IMR-90 (cell line): ENCODE results near the gene GGNBP2. TPM values are rescaled to one million over a fixed set of nuclear protein-coding genes. Genes with fewer than 3 reads are reported as not detected.

ENCODE experiments used
- ATAC-seq: fragments of 200-7000 bp; cut with Tn5 transposase; 2 replicates; pipeline ENCODE4 v1.9.1; 2020; ENCODE audit warnings: low read depth, mild to moderate bottlenecking, moderate library complexity
- BruUV-seq: library from RNA; stranded (reverse); fragments of 400-500 nt; replicated peaks from 2 replicates; lab custom pipeline; 2021; lab: Mats Ljungman, UMichigan
- CTCF ChIA-PET: fragments of 300-600 bp; formaldehyde crosslinking; extraction: SDS; loops from one replicate; lab custom pipeline; 2021; ENCODE audit warnings: antibody characterized with exemption; lab: Yijun Ruan, JAX
- POLR2A ChIA-PET: fragments of 300-600 bp; sonication (Branson Sonifier 250); formaldehyde crosslinking; loops from one replicate; lab custom pipeline; 2022; ENCODE audit warnings: antibody characterized with exemption; ENCODE audit not compliant: unreplicated experiment; lab: Charles Lee
- DNase-seq: peaks from one replicate; pipeline ENCODE4 v3.0.0; 2013
- H2AFZ ChIP-seq: replicated peaks from 2 replicates; pipeline ENCODE3; 2013; ENCODE audit warnings: low read length, mild to moderate bottlenecking; ENCODE audit not compliant: poor library complexity
- H2AK5ac ChIP-seq: 2 replicates; pipeline ENCODE4 v1.6.1; 2013; ENCODE audit warnings: low read depth, low read length, inconsistent platforms
- H2AK9ac ChIP-seq: replicated peaks from 2 replicates; pipeline ENCODE3; 2013; ENCODE audit warnings: mild to moderate bottlenecking, low read depth, low read length, moderate library complexity; ENCODE audit not compliant: poor library complexity
- H2BK120ac ChIP-seq: 2 replicates; pipeline ENCODE4 v1.6.1; 2013; ENCODE audit warnings: low read depth, low read length, inconsistent platforms
- H2BK15ac ChIP-seq: 3 replicates; pipeline ENCODE4 v1.6.1; 2013; ENCODE audit warnings: low read depth, low read length, inconsistent platforms
- H2BK20ac ChIP-seq: 2 replicates; pipeline ENCODE4 v1.6.1; 2013; ENCODE audit warnings: low read depth, mild to moderate bottlenecking, inconsistent platforms, low read length, moderate library complexity
- H2BK5ac ChIP-seq: 2 replicates; pipeline ENCODE4 v1.6.1; 2013; ENCODE audit warnings: mild to moderate bottlenecking, low read depth, low read length, inconsistent platforms; ENCODE audit not compliant: poor library complexity, severe bottlenecking
- H3K14ac ChIP-seq: replicated peaks from 2 replicates; pipeline ENCODE4 v1.6.1; 2013; ENCODE audit warnings: low read depth, low read length, inconsistent platforms
- H3K18ac ChIP-seq: 2 replicates; pipeline ENCODE4 v1.6.1; 2013; ENCODE audit warnings: low read depth, low read length, control low read depth
- H3K23ac ChIP-seq: 2 replicates; pipeline ENCODE4 v1.6.1; 2013; ENCODE audit warnings: low read depth, low read length, inconsistent platforms
- H3K27ac ChIP-seq: 2 replicates; pipeline ENCODE4 v1.5.1; 2013; ENCODE audit warnings: mild to moderate bottlenecking, control low read depth, low read length; ENCODE audit not compliant: insufficient read depth
- H3K27me3 ChIP-seq: 2 replicates; pipeline ENCODE4 v1.6.1; 2013; ENCODE audit warnings: low read length; ENCODE audit not compliant: control insufficient read depth, insufficient read depth
- H3K36me3 ChIP-seq: 2 replicates; pipeline ENCODE4 v1.6.1; 2013; ENCODE audit warnings: low read length, mixed read lengths; ENCODE audit not compliant: control insufficient read depth, insufficient read depth
- H3K4ac ChIP-seq: 2 replicates; pipeline ENCODE4 v1.6.1; 2013; ENCODE audit warnings: low read depth, low read length, inconsistent platforms
- H3K4me1 ChIP-seq: 2 replicates; pipeline ENCODE4 v1.6.1; 2013; ENCODE audit warnings: low read length, mixed read lengths; ENCODE audit not compliant: control insufficient read depth, insufficient read depth
- H3K4me2 ChIP-seq: 2 replicates; pipeline ENCODE4 v1.6.1; 2013; ENCODE audit warnings: low read depth, mild to moderate bottlenecking, control low read depth, low read length, moderate library complexity
- H3K4me3 ChIP-seq: 2 replicates; pipeline ENCODE4 v1.5.1; 2013; ENCODE audit warnings: low read depth, mild to moderate bottlenecking, control low read depth, low read length, moderate library complexity; ENCODE audit not compliant: insufficient read depth
- H3K56ac ChIP-seq: 2 replicates; pipeline ENCODE4 v1.6.1; 2013; ENCODE audit warnings: low read length, inconsistent platforms; ENCODE audit not compliant: insufficient read depth; ENCODE audit errors: extremely low read depth
- H3K79me1 ChIP-seq, 2 experiments: 2 replicates each; pipeline ENCODE4 v1.6.1; 2013; ENCODE audit warnings: low read length in 2 of 2, inconsistent platforms in 1 of 2, low read depth in 1 of 2
- H3K9ac ChIP-seq: 2 replicates; pipeline ENCODE4 v1.6.1; 2013; ENCODE audit warnings: low read depth, low read length, control low read depth
- H3K9me1 ChIP-seq: 2 replicates; pipeline ENCODE4 v1.6.1; 2013; ENCODE audit warnings: low read length, inconsistent platforms; ENCODE audit not compliant: insufficient read depth
- H3K9me3 ChIP-seq: 2 replicates; pipeline ENCODE4 v1.6.1; 2013; ENCODE audit warnings: low read length; ENCODE audit not compliant: control insufficient read depth, insufficient read depth
- H4K20me1 ChIP-seq: 2 replicates; pipeline ENCODE4 v1.6.1; 2013; ENCODE audit warnings: low read length, inconsistent platforms; ENCODE audit not compliant: insufficient read depth
- H4K5ac ChIP-seq: 2 replicates; pipeline ENCODE4 v1.6.1; 2013; ENCODE audit warnings: mild to moderate bottlenecking, low read depth, low read length, control low read depth
- H4K8ac ChIP-seq, 2 experiments: 2 replicates each; pipeline ENCODE4 v1.6.1; 2013; ENCODE audit warnings: low read depth in 2 of 2, low read length in 2 of 2, control low read depth in 1 of 2, inconsistent platforms in 1 of 2
- H4K91ac ChIP-seq: 2 replicates; pipeline ENCODE4 v1.6.1; 2013; ENCODE audit warnings: low read depth, low read length, inconsistent platforms; ENCODE audit not compliant: insufficient read depth
- BHLHE40 ChIP-seq: fragments of 150-350 bp; IDR thresholded peaks from 2 replicates; pipeline ENCODE4 v1.6.1; 2016; ENCODE audit warnings: mild to moderate bottlenecking, low read depth, low read length
- CEBPB ChIP-seq: IDR thresholded peaks from 2 replicates; pipeline ENCODE4 v1.6.1; 2012; ENCODE audit warnings: low read depth, low read length, improper control_type of control experiment
- CHD1 ChIP-seq: IDR thresholded peaks from 2 replicates; pipeline ENCODE4 v1.6.1; 2012; ENCODE audit warnings: low read depth, low read length, improper control_type of control experiment
- FOS ChIP-seq: fragments of 150-350 bp; IDR thresholded peaks from 2 replicates; pipeline ENCODE4 v1.6.1; 2016; ENCODE audit warnings: low read depth, low read length
- MAFK ChIP-seq: IDR thresholded peaks from 2 replicates; pipeline ENCODE4 v1.6.1; 2012; ENCODE audit warnings: low read depth, low read length, improper control_type of control experiment
- MAZ ChIP-seq: IDR thresholded peaks from 2 replicates; pipeline ENCODE4 v1.6.1; 2012; ENCODE audit warnings: low read depth, mild to moderate bottlenecking, low read length, improper control_type of control experiment, moderate library complexity, borderline replicate concordance
- MXI1 ChIP-seq: IDR thresholded peaks from 2 replicates; pipeline ENCODE4 v1.6.1; 2012; ENCODE audit warnings: low read depth, mild to moderate bottlenecking, low read length, moderate library complexity, borderline replicate concordance
- RAD21 ChIP-seq: IDR thresholded peaks from 2 replicates; pipeline ENCODE4 v1.6.1; 2012; ENCODE audit warnings: low read length, improper control_type of control experiment
- RCOR1 ChIP-seq: IDR thresholded peaks from 2 replicates; pipeline ENCODE4 v1.6.1; 2012; ENCODE audit warnings: mild to moderate bottlenecking, low read length, improper control_type of control experiment; ENCODE audit not compliant: insufficient replicate concordance
- RFX5 ChIP-seq: IDR thresholded peaks from 2 replicates; pipeline ENCODE4 v1.8.0; 2012; ENCODE audit warnings: low read depth, mild to moderate bottlenecking, low read length, moderate library complexity
- SMC3 ChIP-seq: fragments of 150-350 bp; IDR thresholded peaks from 2 replicates; pipeline ENCODE4 v1.6.1; 2016; ENCODE audit warnings: low read depth, mild to moderate bottlenecking, antibody characterized with exemption, low read length, moderate library complexity
- WGBS, 2 experiments: methylation state at CpG; one replicate each; pipeline versions ENCODE4 v1.1.5 to v1.1.7; 2013; ENCODE audit warnings: missing lambda C conversion rate in 2 of 2; ENCODE audit not compliant: insufficient read length in 1 of 2; ENCODE audit errors: extremely low coverage in 2 of 2; 5-methylcytosine and 5-hydroxymethylcytosine counted together
- dilution Hi-C: fragments of 300-500 bp; cut with HindIII; formaldehyde crosslinking; loops from one replicate; pipeline ENCODE4 v1.14.3; 2018; ENCODE audit warnings: low sequenced_read_pairs; ENCODE audit not compliant: unreplicated experiment
- in situ Hi-C: fragments of 300-500 bp; cut with MboI; formaldehyde crosslinking; loops from 3 replicates; pipeline ENCODE4 v1.14.3; 2019; ENCODE audit warnings: low sequenced_read_pairs, inconsistent platforms, mixed read lengths
- intact Hi-C: fragments of 100-400 bp; cut with micrococcal nuclease; formaldehyde crosslinking; loops from 2 replicates; pipeline ENCODE4 v1.10.0; 2022
- polyA plus RNA-seq, 3 experiments: library from polyadenylated mRNA; depleted of rRNA; stranded (reverse); fragments of >200 nt; gene quantifications; 2 replicates each; pipeline ENCODE4 v1.2.3, GENCODE V29; 2012; ENCODE audit warnings: low replicate concordance in 1 of 3
- total RNA-seq: library from RNA; depleted of rRNA; stranded (reverse); fragments of >200 nt; gene quantifications from 2 replicates; pipeline ENCODE4 v1.2.3, GENCODE V29; 2012
- TF ChIP-seq, protein P1 (sequence below): fragments of 150-350 bp; IDR thresholded peaks from 2 replicates; pipeline ENCODE4 v1.6.1; 2016; ENCODE audit warnings: low read depth, mild to moderate bottlenecking, low read length, moderate library complexity, borderline replicate concordance
- TF ChIP-seq, protein P2 (sequence below): fragments of 150-350 bp; IDR thresholded peaks from 2 replicates; pipeline ENCODE4 v1.6.1; 2017; ENCODE audit warnings: mild to moderate bottlenecking, antibody characterized with exemption, low read length, low read depth
- TF ChIP-seq, protein P3 (sequence below): conservative IDR thresholded peaks from 2 replicates; pipeline ENCODE4 v1.5.1; 2012; ENCODE audit warnings: mild to moderate bottlenecking, low read depth, low read length, improper control_type of control experiment

Gene GGNBP2
- total and polyA plus RNA-seq, 2 of the 4 experiments (the other 2 are of a cell fraction): 40.7 to 56.2 TPM

DNA sequence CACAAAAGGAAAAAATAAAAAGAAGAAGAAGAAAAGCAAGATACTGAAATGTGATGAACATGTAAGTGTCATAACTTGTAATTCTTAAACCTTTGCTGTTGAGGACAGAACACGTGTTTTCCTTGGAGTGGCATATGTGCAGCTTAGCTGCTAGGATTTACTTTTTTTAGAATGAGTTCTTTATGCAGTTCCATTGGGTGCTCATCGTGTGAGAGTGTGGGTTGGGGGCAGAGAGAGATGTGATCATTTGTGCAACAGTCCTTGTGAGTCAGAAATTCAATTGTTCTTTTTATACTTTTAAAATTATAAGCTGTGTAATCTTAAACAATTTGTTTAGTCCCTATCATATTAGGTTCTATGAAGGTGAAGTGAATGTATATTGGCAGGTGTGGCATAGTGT lies 41.4 kb downstream of the GGNBP2 start:
- H4K5ac ChIP-seq: no peak overlapping the region
- no peak overlapping the region for H2BK5ac ChIP-seq
- DNase-seq (no peak), ATAC-seq (no peak)
- no peak overlapping the region for H3K23ac ChIP-seq
- 0 out of 2 replicates have a peak, but pooled peaks cover under 1% of the 10 kb centered on the region for H3K9me1 ChIP-seq
- dilution Hi-C loops (no loop called here), in situ Hi-C loops (no loop called here), intact Hi-C loops (no loop called here)
- no peak overlapping the region for H3K9ac ChIP-seq
- no peak overlapping the region for H2BK120ac ChIP-seq
- H2AK5ac ChIP-seq: no peak overlapping the region
- H4K8ac ChIP-seq: no peak overlapping the region
- no peak overlapping the region for H3K4me3 ChIP-seq
- no peak overlapping the region for H3K56ac ChIP-seq
- CTCF ChIA-PET: no interaction called here
- H3K27ac ChIP-seq: no peak overlapping the region
- H3K79me1 ChIP-seq: peaks cover 32 to 41% of the 10 kb centered on the region in 2 experiments
- H2BK20ac ChIP-seq: no peak overlapping the region
- no peaks in the 10 kb centered on the region for H3K27me3 ChIP-seq
- H3K4ac ChIP-seq: no peak overlapping the region
- H2AFZ ChIP-seq: no peak overlapping the region
- H3K4me2 ChIP-seq: no peak overlapping the region
- H2BK15ac ChIP-seq: no peak overlapping the region
- WGBS, 2 experiments: no CpG with 5 or more reads among the region's 2 CpGs
- H3K9me3 ChIP-seq: no peaks in the 10 kb centered on the region
- TF ChIP-seq, protein P1, sequence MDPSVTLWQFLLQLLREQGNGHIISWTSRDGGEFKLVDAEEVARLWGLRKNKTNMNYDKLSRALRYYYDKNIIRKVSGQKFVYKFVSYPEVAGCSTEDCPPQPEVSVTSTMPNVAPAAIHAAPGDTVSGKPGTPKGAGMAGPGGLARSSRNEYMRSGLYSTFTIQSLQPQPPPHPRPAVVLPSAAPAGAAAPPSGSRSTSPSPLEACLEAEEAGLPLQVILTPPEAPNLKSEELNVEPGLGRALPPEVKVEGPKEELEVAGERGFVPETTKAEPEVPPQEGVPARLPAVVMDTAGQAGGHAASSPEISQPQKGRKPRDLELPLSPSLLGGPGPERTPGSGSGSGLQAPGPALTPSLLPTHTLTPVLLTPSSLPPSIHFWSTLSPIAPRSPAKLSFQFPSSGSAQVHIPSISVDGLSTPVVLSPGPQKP: no peak
- TF ChIP-seq RCOR1: no peak
- TF ChIP-seq CEBPB: no peak
- TF ChIP-seq MAZ: no peak
- no peak for TF ChIP-seq MXI1
- TF ChIP-seq, protein P2, sequence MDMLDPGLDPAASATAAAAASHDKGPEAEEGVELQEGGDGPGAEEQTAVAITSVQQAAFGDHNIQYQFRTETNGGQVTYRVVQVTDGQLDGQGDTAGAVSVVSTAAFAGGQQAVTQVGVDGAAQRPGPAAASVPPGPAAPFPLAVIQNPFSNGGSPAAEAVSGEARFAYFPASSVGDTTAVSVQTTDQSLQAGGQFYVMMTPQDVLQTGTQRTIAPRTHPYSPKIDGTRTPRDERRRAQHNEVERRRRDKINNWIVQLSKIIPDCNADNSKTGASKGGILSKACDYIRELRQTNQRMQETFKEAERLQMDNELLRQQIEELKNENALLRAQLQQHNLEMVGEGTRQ: no peak
- no peak for TF ChIP-seq BHLHE40
- TF ChIP-seq SMC3: no peak
- no peak for TF ChIP-seq CHD1
- no peak for TF ChIP-seq MAFK
- TF ChIP-seq RFX5: no peak
- TF ChIP-seq RAD21: no peak
- TF ChIP-seq, protein P3, sequence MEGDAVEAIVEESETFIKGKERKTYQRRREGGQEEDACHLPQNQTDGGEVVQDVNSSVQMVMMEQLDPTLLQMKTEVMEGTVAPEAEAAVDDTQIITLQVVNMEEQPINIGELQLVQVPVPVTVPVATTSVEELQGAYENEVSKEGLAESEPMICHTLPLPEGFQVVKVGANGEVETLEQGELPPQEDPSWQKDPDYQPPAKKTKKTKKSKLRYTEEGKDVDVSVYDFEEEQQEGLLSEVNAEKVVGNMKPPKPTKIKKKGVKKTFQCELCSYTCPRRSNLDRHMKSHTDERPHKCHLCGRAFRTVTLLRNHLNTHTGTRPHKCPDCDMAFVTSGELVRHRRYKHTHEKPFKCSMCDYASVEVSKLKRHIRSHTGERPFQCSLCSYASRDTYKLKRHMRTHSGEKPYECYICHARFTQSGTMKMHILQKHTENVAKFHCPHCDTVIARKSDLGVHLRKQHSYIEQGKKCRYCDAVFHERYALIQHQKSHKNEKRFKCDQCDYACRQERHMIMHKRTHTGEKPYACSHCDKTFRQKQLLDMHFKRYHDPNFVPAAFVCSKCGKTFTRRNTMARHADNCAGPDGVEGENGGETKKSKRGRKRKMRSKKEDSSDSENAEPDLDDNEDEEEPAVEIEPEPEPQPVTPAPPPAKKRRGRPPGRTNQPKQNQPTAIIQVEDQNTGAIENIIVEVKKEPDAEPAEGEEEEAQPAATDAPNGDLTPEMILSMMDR: no peak
- TF ChIP-seq FOS: no peak
- no peak overlapping the region for H3K18ac ChIP-seq
- no TSS peak for BruUV-seq
- no peak overlapping the region for H3K14ac ChIP-seq
- peaks cover 45% of the 10 kb centered on the region for H3K36me3 ChIP-seq
- peaks cover 10% of the 10 kb centered on the region; the same call in 1 of the 2 replicates for H4K20me1 ChIP-seq
- no peak overlapping the region for H4K91ac ChIP-seq
- no peak overlapping the region for H2AK9ac ChIP-seq
- POLR2A ChIA-PET: no interaction called here
- no peaks in the 10 kb centered on the region; the same call in none of the 2 replicates for H3K4me1 ChIP-seq
